ENCODE results near the gene TMEM128.

The TMEM128 gene
- long read RNA-seq, donor 1, transcript TMEM128-202 (5 exons, 1,221 nt), result major isoform, 32 of 48 reads
- long read RNA-seq, donor 1, partial matches to known transcripts, result 16 of 48 reads
- long read RNA-seq, donor 1, other reads (novel, unspliced or antisense), result 0 of 48 reads
- long read RNA-seq, donor 2, transcript TMEM128-202 (5 exons, 1,221 nt), result major isoform, 12 of 14 reads
- long read RNA-seq, donor 2, partial matches to known transcripts, result 0 of 14 reads
- long read RNA-seq, donor 2, other reads (novel, unspliced or antisense), result 0 of 14 reads
- long read RNA-seq, donor 3, transcript TMEM128-202 (5 exons, 1,221 nt), result major isoform, 6 of 6 reads
- long read RNA-seq, donor 3, partial matches to known transcripts, result 0 of 6 reads
- long read RNA-seq, donor 3, other reads (novel, unspliced or antisense), result 0 of 6 reads
- long read RNA-seq, donor 4, transcript TMEM128-202 (5 exons, 1,221 nt), result major isoform, 12 of 19 reads
- long read RNA-seq, donor 4, partial matches to known transcripts, result 7 of 19 reads
- long read RNA-seq, donor 4, other reads (novel, unspliced or antisense), result 0 of 19 reads
- long read RNA-seq, donor 5, transcript TMEM128-202 (5 exons, 1,221 nt), result major isoform, 14 of 14 reads
- long read RNA-seq, donor 5, partial matches to known transcripts, result 0 of 14 reads
- long read RNA-seq, donor 5, other reads (novel, unspliced or antisense), result 0 of 14 reads
- long read RNA-seq, donor 6, transcript TMEM128-202 (5 exons, 1,221 nt), result major isoform, 11 of 21 reads
- long read RNA-seq, donor 6, partial matches to known transcripts, result 9 of 21 reads
- long read RNA-seq, donor 6, other reads (novel, unspliced or antisense), result 0 of 21 reads
- long read RNA-seq, donor 7, transcript TMEM128-202 (5 exons, 1,221 nt), result major isoform, 16 of 27 reads
- long read RNA-seq, donor 7, partial matches to known transcripts, result 5 of 27 reads
- long read RNA-seq, donor 7, other reads (novel, unspliced or antisense), result 5 of 27 reads
- long read RNA-seq, donor 8, transcript TMEM128-202 (5 exons, 1,221 nt), result major isoform, 15 of 15 reads
- long read RNA-seq, donor 8, partial matches to known transcripts, result 0 of 15 reads
- long read RNA-seq, donor 8, other reads (novel, unspliced or antisense), result 0 of 15 reads

- DNase-seq, result peak; percentile 98
Measured at GRCh38 chr4:4248029-4248884, at the start of gene TMEM128. Gene TMEM128, minus strand, starts transcription at chr4:4248223. Its CDS starts 21 bp downstream, at chr4:4248202.

GRCh38 chr4:4296283-4296846 is 48.3 kb upstream of the TMEM128 start:
- no peak for DNase-seq

GRCh38 chr4:4293279-4293678 is 45.3 kb upstream of the TMEM128 start:
- DNase-seq, result no peak

- DNase-seq, result peak; percentile 88
Measured at GRCh38 chr4:4289941-4290850, 42.2 kb upstream of the TMEM128 start, which contains the start of the genes LYAR and ZBTB49. Gene LYAR, minus strand, starts transcription at chr4:4290154. Its CDS starts 6,412 bp downstream, at chr4:4283742. Gene ZBTB49, plus strand, starts transcription at chr4:4290251. Its CDS starts 9,695 bp downstream, at chr4:4299946.

GRCh38 chr4:4289597-4289940 is 41.5 kb upstream of the TMEM128 start:
- DNase-seq, result no peak

- DNase-seq, result no peak
Measured at GRCh38 chr4:4289055-4289454, 41.0 kb upstream of the TMEM128 start.

- no peak for DNase-seq
Measured at GRCh38 chr4:4288098-4288497, 40.1 kb upstream of the TMEM128 start.

- no peak for DNase-seq
Measured at GRCh38 chr4:4284827-4285618, 37.0 kb upstream of the TMEM128 start.

- no peak for DNase-seq
Measured at GRCh38 chr4:4281787-4282186, 33.8 kb upstream of the TMEM128 start.

GRCh38 chr4:4277531-4277930 is 29.5 kb upstream of the TMEM128 start:
- no peak for DNase-seq

- no peak for DNase-seq
Measured at GRCh38 chr4:4274226-4274625, 26.2 kb upstream of the TMEM128 start.

- no peak for DNase-seq
Measured at GRCh38 chr4:4271912-4272311, 23.9 kb upstream of the TMEM128 start.

- DNase-seq, result no peak
Measured at GRCh38 chr4:4270529-4270928, 22.5 kb upstream of the TMEM128 start.

- no peak for DNase-seq
Measured at GRCh38 chr4:4269856-4270255, 21.8 kb upstream of the TMEM128 start.

GRCh38 chr4:4269331-4269731 is 21.3 kb upstream of the TMEM128 start:
- DNase-seq, result no peak

- DNase-seq, result no peak
Measured at GRCh38 chr4:4268776-4269175, 20.8 kb upstream of the TMEM128 start.

- DNase-seq, result no peak
Measured at GRCh38 chr4:4267981-4268380, 20.0 kb upstream of the TMEM128 start.

GRCh38 chr4:4260185-4260751 is 12.2 kb upstream of the TMEM128 start:
- DNase-seq, result no peak

GRCh38 chr4:4259484-4260100 is 11.6 kb upstream of the TMEM128 start:
- DNase-seq, result no peak
